HG03378 (cell line): ENCODE results near the gene SHROOM4.

ENCODE experiments used
- ATAC-seq: cut with Tn5 transposase; IDR thresholded peaks from one replicate; pipeline ENCODE4 v1.9.1; 2021; ENCODE audit warnings: mild to moderate bottlenecking, moderate library complexity; ENCODE audit not compliant: unreplicated experiment

The SHROOM4 gene, protein sequence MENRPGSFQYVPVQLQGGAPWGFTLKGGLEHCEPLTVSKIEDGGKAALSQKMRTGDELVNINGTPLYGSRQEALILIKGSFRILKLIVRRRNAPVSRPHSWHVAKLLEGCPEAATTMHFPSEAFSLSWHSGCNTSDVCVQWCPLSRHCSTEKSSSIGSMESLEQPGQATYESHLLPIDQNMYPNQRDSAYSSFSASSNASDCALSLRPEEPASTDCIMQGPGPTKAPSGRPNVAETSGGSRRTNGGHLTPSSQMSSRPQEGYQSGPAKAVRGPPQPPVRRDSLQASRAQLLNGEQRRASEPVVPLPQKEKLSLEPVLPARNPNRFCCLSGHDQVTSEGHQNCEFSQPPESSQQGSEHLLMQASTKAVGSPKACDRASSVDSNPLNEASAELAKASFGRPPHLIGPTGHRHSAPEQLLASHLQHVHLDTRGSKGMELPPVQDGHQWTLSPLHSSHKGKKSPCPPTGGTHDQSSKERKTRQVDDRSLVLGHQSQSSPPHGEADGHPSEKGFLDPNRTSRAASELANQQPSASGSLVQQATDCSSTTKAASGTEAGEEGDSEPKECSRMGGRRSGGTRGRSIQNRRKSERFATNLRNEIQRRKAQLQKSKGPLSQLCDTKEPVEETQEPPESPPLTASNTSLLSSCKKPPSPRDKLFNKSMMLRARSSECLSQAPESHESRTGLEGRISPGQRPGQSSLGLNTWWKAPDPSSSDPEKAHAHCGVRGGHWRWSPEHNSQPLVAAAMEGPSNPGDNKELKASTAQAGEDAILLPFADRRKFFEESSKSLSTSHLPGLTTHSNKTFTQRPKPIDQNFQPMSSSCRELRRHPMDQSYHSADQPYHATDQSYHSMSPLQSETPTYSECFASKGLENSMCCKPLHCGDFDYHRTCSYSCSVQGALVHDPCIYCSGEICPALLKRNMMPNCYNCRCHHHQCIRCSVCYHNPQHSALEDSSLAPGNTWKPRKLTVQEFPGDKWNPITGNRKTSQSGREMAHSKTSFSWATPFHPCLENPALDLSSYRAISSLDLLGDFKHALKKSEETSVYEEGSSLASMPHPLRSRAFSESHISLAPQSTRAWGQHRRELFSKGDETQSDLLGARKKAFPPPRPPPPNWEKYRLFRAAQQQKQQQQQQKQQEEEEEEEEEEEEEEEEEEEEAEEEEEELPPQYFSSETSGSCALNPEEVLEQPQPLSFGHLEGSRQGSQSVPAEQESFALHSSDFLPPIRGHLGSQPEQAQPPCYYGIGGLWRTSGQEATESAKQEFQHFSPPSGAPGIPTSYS (N-terminal part only)

DNA sequence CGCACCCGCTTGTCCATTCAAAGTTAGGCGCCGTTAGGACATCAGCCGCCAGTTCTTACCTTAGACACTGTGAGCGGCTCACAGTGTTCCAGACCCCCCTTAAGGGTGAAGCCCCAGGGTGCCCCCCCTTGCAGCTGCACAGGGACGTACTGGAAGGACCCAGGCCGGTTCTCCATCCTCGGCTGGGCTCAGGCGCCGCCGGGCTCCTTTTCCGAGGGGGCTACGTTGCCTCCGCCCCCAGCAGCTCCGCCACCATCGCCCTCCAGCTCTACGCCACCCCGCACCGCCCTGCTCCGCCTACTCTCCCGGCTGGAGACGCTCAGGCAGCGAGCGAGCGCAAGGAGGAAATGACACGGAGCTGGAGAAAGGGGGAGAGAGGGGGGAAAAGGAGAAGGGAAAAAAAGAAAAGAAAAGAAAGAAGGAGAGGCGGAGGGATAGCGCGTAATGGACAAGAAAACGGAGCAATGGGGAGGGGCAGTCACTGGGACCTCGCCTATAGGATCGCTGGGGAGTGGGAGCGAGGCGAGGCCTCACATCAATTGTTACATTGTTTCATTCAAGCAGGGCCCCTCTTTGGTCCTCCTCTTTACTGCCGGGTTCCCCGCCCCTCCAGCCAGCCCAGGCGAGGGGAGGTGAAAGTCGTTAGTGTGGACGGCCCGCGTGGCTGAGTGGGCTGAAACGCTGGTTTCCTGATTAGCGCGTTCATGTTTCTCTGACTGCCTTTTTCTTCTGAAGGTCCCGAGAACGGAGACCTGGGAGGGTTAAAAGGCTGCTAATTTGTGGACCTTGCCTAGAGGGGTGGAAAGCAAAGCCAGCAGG, at the start of gene SHROOM4:
Gene SHROOM4, minus strand, starts transcription at position 352 of the 819 bp plus-strand sequence. Its CDS starts 176 bp downstream, at position 176.
- ATAC-seq: no peak

DNA sequence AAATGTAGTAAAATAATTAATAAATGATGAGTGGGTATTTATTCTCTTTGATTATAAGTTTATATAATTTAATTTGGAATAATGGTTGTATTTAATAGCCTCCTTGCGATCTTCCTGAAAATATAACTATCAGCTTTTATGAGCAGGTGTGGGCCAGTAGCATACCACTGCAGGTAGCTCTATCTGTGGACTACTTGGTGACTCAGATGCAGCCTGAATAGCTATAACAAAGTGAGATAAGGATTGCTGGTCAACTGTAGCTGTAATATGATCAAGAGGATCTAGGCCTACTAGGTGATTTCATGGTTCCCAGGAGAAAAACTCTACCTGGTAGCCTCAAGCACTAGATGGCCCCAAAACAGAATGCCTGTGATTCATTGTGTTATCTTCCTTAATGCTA, 49.5 kb upstream of the SHROOM4 start:
- ATAC-seq: no peak

DNA sequence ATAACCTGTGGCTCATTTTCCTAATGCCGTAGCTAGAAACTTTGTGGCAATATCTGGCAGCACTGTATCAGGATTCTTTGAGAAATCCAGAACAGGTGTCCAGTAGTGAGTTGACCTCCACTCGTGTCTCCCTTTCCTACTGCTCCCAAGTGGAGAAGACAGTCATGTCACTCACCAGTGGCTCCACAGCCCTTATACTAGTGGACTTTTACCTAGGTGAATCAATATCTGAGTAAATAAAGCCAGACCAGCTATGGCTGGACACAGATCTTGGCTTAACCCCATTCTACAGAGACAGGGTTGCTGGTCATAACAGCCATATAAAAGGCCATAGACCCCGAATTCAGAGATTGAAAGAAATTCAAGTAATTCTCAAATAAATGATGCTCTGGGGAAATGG, 46.5 kb upstream of the SHROOM4 start:
- ATAC-seq: no peak

DNA sequence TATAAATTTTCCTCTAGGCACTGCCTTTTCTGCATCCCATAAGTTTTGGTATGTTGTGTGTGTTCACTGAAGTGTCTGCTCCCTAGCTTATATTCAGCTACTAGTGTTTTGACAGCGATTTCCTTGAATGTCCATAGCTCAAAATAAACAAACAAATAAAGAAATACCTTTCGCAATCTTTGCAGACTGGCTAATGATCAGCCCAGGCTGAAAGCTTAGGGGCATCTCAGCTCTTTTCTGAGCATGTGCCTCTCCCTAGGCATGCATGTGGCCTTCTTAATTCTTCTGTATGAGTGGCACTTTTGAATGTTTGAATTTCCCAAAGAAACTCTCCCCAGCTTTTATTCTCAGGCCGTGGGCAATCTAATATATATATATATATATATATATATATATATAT, 44.6 kb upstream of the SHROOM4 start:
- no peak for ATAC-seq

DNA sequence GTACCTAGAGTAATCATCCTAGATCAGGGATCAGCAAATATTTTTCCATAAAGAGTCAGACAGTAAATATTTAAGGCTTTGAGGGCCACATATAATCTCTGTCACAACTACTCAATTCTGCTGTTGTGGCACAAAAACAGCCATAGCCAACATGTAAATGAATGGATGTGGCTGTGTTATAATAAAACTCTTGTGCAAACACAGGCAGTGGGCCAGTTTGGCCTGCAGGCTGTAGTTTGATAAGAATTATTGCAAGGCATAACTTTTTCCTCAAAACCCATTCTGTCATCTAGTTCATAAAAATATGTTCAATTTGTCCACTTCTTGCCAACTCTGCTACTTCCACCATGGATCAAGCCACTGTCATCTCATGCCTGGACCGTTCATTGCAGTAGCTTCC, 39.4 kb upstream of the SHROOM4 start:
- ATAC-seq: no peak

DNA sequence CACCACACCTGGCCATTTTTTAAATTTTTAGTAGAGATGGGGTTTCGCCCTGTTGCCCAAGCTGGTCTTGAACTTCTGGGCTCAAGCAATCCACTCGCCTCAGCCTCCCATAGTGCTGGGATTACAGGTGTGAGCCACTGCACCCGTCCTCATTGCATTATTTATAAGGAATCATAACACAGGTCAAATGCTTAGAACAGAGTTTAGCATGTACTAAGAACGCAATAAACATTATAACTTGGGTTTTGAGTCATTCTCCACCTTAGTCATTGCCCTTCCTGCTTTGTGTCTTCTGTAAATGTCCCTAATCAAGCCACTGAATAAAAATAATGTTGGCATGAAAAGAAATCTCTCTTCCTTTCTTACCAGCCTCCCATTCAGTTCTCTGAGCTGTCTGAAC, 38.5 kb upstream of the SHROOM4 start:
- ATAC-seq: no peak

DNA sequence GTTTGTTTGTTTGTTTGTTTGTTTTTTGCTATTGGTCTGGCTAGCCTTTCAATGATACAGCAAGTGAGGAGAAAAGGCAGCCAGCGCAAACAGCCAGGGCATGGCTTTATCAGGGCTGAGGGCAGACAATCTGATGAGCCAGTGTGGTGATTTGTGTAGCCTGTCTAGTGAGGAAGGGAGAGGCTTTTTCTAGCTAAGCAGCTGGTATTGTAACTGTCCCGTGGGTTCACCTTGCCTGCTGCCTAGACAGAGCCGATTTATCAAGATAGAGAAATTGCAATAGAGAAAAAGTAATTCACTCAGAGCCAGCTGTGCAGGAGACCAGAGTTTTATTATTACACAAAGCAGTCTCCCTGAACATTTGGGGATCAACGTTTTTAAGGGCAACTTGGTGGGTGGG, 28.2 kb upstream of the SHROOM4 start:
- no peak for ATAC-seq

DNA sequence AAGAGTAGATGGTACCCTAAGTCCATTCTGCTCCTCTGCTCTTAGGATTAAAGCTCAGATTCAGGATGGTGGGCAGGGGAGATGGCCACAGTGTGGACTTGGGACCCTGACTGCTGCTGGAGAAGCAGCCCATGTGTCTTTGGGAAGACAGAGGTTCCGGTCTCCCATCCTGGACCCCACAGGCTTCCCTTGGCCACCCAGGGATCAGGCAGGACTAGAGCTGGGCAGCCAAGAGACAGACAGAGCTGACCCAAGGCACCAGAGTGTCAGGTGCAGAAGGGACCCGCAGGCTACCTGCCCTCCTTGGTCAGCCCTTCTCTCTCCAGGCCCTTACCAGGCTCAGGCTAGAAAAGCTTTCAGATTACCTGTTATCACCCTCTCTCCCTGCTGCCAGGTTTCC, 25.7 kb upstream of the SHROOM4 start:
- no peak for ATAC-seq

DNA sequence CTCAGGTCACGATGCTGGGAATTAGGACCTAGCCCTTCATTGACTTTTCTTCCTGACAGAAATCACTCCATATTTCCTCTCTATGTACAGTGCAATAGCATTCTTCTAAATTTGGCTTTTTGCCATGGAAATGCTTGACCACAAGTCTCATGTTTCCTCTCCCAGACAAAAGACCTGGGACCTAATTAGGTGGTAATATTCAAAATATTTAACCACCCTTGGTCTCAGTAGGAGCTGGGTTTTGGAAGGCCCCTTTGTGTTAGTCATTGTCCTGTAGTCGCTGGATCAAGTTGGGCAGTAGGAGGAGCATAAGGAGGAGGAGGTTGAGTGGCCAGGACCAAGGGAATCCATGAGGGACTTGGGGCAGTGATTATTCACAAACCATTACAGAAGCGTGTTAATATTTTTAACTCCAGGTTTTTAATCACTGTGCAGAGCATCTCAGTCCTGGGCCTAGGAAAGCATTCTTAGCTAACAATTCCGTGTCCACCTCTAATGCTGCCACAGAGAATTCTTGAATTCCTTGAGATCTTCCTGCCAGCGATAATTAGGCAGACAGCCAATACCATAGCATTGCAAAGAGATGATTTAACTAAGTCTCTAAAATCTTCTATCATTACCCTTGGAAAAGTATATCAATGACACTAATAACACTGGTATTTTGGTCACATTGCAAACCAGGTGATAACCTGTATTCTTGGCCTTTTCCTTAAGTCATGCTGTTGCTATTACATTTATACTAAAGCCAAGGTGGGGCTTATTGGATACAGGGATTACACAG, 25.0 kb upstream of the SHROOM4 start:
- no peak for ATAC-seq

DNA sequence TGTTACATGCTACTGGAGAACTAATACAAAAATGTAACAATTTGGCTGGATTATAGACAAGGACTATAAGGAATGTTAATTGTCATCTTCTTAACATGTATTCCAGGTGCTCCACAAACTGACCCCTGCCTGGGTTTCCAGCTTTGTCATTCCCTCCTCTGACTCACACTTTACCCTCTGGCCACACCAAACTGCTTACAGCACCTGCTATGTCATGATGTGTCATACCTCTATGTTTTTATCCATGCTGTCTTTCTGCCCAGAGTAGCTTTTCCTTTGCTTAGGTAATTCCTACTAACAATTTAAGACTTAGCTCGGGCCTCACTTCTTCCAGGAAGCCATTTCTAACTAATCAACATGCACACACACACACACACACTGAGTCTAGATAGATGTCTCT, 14.0 kb upstream of the SHROOM4 start:
- ATAC-seq: no peak

DNA sequence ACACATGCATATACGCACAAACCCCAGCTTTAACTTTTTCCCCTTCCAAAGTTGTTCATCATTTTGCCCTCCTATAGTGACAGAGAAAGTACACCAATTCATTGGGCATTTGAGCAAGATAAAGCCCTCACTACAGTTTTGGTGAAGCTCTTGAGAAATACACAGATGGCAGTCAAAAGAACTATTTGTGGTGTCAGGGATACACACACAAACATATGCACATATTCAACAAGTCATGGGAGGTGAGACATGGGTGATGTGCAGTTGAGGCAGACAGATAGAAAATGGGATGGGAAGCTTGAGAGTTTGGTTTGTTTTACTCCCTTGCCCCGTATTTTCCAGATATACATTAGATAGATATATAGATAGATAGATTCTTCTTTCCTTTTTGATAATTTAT, 11.8 kb upstream of the SHROOM4 start:
- ATAC-seq: no peak

DNA sequence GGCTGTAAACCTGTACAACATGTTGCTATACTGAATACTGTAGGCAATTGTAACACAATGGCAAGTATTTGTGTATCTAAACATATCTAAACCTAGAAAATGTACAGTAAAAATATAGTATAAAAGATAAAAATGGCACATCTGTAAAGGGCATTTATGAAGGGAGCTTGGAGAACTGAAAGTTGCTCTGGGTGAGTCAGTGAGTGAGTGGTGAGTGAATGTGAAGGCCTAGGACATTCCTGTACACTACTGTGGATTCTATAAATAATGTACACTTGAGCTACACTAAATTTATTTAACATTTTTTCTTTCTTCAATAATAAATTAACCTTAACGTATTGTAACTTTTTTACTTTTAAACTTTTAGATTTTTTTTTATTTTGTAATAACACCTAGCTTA, 5.0 kb upstream of the SHROOM4 start:
- ATAC-seq: no peak

DNA sequence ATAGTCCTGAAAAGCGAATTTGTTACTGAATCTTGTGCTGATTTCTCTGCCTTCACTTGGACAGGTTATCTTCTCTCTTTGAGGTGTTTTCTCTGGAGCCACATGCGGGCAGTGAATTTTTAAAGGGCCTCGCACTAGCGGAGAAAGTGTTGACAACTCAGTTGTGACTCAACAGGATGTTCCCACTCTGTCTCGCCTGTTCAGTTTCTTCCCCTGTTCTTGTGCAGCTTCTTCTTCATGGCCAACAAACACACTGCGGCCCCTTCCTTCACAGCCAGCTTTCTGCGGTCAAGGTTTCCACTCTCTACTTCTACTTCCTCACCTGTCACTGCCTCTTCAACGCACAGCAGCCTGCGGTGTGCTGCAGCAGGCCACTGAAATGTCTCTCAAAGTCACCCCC, 1.1 kb upstream of the SHROOM4 start:
- ATAC-seq: no peak

DNA sequence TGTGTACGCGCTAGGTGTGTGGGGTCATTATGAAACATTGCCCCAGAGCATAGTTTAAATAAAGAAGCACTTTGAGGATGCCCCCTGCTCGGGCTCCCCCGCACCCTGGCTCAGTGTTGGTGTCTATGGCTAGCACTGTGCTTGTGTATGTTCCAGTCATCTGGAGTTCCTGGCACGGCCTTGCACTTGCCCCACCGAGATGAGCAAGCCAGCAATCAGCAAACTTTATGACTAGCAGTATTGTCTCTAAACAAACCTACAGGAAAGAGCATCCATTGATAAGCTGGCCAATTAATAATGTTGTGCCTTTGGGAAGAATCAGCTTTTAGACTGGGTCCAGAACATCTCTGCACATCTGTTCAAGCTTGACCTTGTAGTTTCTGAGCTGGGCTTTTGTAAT, 707 bp upstream of the SHROOM4 start:
- no peak for ATAC-seq

DNA sequence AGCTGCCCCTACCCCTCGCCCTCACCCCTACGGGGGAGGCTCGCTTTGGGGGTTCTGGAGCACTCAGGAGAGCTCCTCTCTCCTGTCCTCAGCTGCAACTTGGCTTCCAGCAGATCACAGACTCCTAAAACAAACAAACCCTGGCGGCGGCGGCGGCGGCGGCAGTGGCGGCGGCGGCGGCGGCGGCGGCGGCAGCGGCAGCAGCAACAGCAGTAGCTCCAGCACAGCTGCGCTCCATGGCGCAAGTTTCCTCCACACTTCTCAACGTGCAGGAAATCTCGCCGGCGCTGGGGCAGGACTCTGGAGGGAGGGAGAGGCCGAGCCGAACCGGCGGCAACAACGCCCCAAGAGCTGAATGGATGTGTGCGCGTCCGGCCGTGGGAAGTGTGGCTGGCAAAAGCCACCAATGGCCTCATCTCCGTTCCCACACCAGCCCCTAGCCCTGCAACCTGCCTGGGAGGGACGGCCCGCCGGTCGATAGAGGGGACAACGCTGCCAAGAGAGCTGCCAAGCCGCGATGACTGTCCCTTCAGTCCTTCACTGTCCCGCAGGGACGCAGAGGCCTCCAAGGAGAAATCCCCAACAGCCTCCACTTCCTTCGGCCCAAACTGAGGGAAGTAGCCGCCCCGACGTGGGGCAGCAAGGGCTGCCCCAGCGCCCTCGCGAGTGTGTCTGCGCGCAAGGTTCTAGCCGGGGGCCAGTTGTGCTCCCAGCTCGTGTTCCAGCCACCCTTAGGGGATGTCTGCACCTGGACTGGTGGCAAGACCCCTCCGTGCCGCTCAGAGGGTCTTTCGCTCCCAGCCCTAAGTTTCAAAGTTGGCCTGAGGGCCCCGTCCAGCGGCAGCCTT, 775 bp downstream of the SHROOM4 start:
- ATAC-seq: no peak

DNA sequence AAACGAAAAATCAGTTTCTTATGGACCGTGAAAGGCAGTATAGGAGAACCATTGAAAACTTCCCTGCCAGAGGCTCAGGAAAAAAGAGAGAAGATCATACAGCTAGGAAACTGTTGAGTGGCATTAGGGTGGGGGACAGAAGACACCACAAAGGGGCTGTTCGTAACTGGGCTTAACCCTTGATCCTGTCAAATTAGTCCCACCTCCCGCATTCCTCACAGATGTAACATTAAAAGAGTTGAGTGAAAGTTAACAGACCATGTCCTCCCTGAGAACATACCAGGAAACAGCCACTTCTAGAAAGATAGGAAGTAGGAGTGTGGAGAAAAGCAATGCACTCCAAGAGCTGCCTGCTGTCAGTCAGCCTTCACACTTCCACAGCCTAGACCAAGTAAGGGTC, 8.7 kb downstream of the SHROOM4 start:
- ATAC-seq: no peak

DNA sequence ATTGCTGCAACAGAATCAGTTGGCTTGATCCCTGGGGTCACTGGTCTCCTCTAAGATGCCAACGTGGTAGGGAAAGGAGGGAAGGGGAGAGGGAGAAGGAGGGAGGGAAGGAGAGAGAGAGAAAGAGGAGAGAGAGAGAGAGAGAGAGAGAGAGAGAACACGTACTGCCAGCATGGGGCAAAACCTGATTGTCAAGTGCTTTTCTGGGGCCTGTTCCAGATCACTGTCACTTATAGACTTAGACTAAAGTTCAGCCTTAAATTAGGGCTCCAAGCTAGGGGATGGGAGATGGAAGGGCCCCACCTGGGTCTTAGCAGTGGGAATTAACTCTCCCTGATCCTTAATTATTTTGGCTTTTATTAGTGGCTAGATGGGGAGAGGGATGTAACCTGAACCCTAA, 12.9 kb downstream of the SHROOM4 start:
- no peak for ATAC-seq

DNA sequence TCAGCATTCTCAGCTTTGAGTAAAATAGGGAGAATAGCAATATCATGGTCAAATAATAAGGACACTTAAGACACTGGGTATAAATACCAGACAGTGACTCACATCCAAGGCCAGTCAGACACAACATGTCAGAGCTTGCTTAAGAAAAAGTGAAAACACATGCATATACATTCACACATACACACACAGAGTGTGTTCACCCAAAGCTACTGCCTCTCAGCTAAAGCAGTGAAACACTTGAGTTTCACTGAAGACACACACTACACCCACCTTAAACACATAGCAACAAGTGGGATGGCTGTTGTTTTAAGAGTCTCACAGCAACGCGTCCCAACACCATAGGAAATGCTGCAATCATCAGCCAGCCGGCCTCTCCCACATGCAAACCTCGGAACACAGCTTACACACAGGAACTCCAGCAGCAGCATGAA, 14.4 kb downstream of the SHROOM4 start:
- no peak for ATAC-seq

DNA sequence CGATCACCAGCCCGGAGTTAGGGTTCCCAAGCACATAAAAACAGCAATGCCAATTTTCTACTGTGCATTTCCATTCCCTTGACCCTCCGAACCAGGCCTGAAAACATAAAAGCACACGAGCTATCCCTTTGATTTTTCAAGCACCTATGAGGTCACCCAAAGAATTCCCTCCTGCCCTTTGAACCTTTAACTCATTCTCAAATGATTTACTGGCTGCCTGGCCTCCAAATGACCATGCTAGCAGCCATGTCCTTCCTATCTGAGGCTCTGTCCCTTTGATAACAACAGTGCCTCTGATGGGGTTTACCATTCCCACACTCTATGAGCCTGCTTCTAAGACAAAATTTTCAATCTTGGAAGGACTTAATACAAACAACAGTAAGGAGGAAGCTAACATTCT, 15.2 kb downstream of the SHROOM4 start:
- no peak for ATAC-seq
